K562 (cell line): Measurements from ENCODE around the gene PRRC2B. TPM values are rescaled to one million over a fixed set of nuclear protein-coding genes. Genes with fewer than 3 reads are reported as not detected.

Source experiments
- GABPB1 ChIP-seq: sonication (generic); formaldehyde crosslinking; IDR thresholded peaks from 2 replicates; pipeline ENCODE4 v1.8.0; 2022; ENCODE audit warnings: mild to moderate bottlenecking, missing genetic modification reagents
- HSF4 ChIP-seq: fragments of 250-450 bp; sonication (Bioruptor Pico); IDR thresholded peaks from 2 replicates; pipeline ENCODE4 v2.1.2; 2022; ENCODE audit warnings: mild to moderate bottlenecking, moderate library complexity, borderline replicate concordance
- KLF6 ChIP-seq: fragments of 250-450 bp; sonication (Bioruptor Pico); IDR thresholded peaks from 2 replicates; pipeline ENCODE4 v1.4.0; 2020; ENCODE audit warnings: mild to moderate bottlenecking, moderate library complexity, borderline replicate concordance
- NCOA1 ChIP-seq: fragments of 450-650 bp; IDR thresholded peaks from 2 replicates; pipeline ENCODE4 v1.6.1; 2016; ENCODE audit warnings: low read depth
- SIN3B ChIP-seq: fragments of 450-650 bp; IDR thresholded peaks from 2 replicates; pipeline ENCODE4 v1.6.1; 2017; ENCODE audit warnings: low read depth, mild to moderate bottlenecking, moderate library complexity
- ZBTB7A ChIP-seq: IDR thresholded peaks from 2 replicates; pipeline ENCODE4 v1.6.1; 2011; ENCODE audit warnings: low read depth, mild to moderate bottlenecking, low read length, moderate library complexity, borderline replicate concordance; ENCODE audit not compliant: control insufficient read depth
- ZSCAN32 ChIP-seq: fragments of 450-650 bp; formaldehyde crosslinking; IDR thresholded peaks from 2 replicates; pipeline ENCODE4 v1.4.0; 2020; ENCODE audit warnings: mild to moderate bottlenecking, moderate library complexity
- polyA plus RNA-seq, 8 experiments: library from polyadenylated mRNA; depleted of rRNA in 4 of 8; stranded (reverse) in 5 of 8; unstranded in 3 of 8; fragments of >200 nt; fragmentation: Nextera tagmentation in 2 of 8; fragmentation: Illumina TruSeq in 1 of 8; extraction: Ambion mirVana in 2 of 8; extraction: Trizol in 1 of 8; gene quantifications; 2 replicates each; pipeline versions ENCODE4 v1.2.1 to v1.2.3, GENCODE V29; 2011 to 2014; ENCODE audit warnings: inconsistent platforms in 1 of 8, missing spikeins in 1 of 8
- total RNA-seq, 7 experiments: library from RNA; depleted of rRNA in 6 of 7; stranded (reverse); fragments of >200 nt in 6 of 7; fragmentation: Illumina TruSeq in 2 of 7; extraction: Trizol in 2 of 7; gene quantifications; 2 replicates each; pipeline versions ENCODE4 v1.2.1 to v1.2.3, GENCODE V29; 2011 to 2021; ENCODE audit warnings: low replicate concordance in 1 of 7
- TF ChIP-seq, protein P1 (sequence below): sonication (generic); formaldehyde crosslinking; IDR thresholded peaks from 2 replicates; pipeline ENCODE4 v1.8.0; 2022; ENCODE audit warnings: mild to moderate bottlenecking, missing genetic modification reagents
- TF ChIP-seq, protein P2 (sequence below), 2 experiments: fragments of 450-650 bp in 1 of 2; sonication (generic) in 1 of 2; formaldehyde crosslinking in 1 of 2; IDR thresholded peaks; 2 replicates each; pipeline versions ENCODE4 v1.7.1 to v1.9.0; 2016 to 2022; ENCODE audit warnings: inconsistent platforms in 1 of 2, mild to moderate bottlenecking in 1 of 2, missing genetic modification reagents in 1 of 2
- TF ChIP-seq, protein P3 (sequence below): fragments of 250-450 bp; sonication (Bioruptor Pico); IDR thresholded peaks from 2 replicates; pipeline ENCODE4 v1.8.0; 2021; ENCODE audit warnings: moderate library complexity, mild to moderate bottlenecking, inconsistent platforms

PRRC2B gene
- total and polyA plus RNA-seq, 9 of the 15 experiments (the other 6 are each of a cell fraction or from before 2014, with no cell fraction given) = 0.34 to 125 (median 30.9) TPM

DNA sequence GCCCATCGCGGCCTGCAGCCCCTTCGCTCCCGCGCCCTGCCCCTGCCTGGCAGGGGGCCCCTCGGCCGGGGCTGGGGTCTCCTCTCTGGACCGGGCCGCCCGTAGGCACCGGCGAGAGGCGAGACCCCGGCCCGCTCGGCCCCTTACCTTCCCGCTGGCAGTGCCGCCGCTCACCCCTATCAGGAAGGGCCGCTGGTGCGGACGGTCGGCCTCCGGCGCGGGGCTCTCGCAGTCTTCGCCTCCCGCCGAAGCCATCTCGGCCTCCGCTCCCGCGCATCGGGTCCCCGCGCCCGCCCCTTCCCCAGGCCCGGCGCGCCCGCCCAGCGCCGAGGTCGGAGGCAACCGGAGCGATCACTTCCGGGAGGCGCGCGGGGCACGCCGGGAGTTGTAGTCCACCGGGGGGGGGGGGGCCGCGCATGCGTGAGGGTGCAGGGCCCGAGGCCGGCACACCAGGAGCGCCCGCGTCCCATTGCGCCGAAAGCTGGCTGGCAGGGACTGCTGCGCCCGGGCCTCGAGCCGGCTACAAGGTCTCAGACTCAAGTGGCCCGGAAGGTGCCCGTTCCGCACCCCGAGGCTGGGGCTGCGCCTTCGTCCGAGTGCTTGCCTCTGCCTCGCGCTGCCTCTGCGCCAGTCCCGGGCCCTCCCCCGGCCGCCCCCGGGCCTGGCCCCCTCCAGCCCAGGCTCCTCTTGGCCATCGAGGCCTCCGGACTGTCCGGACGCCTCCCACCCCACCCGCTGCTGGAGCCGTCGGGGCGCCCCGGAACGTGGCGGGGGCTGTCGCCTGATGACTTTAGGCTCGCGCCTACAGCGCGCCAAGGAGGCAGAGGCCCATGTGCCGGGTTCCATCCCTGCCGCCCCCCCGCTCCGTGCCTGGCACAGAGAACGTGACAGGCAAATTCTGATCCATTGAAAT is 137.3 kb downstream of the PRRC2B start, which contains the start of gene UCK1 (continued):
- TF ChIP-seq, protein P1, sequence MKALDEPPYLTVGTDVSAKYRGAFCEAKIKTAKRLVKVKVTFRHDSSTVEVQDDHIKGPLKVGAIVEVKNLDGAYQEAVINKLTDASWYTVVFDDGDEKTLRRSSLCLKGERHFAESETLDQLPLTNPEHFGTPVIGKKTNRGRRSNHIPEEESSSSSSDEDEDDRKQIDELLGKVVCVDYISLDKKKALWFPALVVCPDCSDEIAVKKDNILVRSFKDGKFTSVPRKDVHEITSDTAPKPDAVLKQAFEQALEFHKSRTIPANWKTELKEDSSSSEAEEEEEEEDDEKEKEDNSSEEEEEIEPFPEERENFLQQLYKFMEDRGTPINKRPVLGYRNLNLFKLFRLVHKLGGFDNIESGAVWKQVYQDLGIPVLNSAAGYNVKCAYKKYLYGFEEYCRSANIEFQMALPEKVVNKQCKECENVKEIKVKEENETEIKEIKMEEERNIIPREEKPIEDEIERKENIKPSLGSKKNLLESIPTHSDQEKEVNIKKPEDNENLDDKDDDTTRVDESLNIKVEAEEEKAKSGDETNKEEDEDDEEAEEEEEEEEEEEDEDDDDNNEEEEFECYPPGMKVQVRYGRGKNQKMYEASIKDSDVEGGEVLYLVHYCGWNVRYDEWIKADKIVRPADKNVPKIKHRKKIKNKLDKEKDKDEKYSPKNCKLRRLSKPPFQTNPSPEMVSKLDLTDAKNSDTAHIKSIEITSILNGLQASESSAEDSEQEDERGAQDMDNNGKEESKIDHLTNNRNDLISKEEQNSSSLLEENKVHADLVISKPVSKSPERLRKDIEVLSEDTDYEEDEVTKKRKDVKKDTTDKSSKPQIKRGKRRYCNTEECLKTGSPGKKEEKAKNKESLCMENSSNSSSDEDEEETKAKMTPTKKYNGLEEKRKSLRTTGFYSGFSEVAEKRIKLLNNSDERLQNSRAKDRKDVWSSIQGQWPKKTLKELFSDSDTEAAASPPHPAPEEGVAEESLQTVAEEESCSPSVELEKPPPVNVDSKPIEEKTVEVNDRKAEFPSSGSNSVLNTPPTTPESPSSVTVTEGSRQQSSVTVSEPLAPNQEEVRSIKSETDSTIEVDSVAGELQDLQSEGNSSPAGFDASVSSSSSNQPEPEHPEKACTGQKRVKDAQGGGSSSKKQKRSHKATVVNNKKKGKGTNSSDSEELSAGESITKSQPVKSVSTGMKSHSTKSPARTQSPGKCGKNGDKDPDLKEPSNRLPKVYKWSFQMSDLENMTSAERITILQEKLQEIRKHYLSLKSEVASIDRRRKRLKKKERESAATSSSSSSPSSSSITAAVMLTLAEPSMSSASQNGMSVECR (CRISPR knock-in tag) = no peak; the same call in 1 of the 2 replicates
- no peak for TF ChIP-seq ZSCAN32 (CRISPR knock-in tag)
- no peak for TF ChIP-seq NCOA1
- no peak for TF ChIP-seq HSF4 (CRISPR knock-in tag)
- TF ChIP-seq GABPB1 = peak; percentile 98
- peak; percentile 79 for TF ChIP-seq ZBTB7A
- peak; percentile 21; the same call in 1 of the 2 replicates for TF ChIP-seq SIN3B
- TF ChIP-seq KLF6 (CRISPR knock-in tag) = no peak
- TF ChIP-seq, protein P2, sequence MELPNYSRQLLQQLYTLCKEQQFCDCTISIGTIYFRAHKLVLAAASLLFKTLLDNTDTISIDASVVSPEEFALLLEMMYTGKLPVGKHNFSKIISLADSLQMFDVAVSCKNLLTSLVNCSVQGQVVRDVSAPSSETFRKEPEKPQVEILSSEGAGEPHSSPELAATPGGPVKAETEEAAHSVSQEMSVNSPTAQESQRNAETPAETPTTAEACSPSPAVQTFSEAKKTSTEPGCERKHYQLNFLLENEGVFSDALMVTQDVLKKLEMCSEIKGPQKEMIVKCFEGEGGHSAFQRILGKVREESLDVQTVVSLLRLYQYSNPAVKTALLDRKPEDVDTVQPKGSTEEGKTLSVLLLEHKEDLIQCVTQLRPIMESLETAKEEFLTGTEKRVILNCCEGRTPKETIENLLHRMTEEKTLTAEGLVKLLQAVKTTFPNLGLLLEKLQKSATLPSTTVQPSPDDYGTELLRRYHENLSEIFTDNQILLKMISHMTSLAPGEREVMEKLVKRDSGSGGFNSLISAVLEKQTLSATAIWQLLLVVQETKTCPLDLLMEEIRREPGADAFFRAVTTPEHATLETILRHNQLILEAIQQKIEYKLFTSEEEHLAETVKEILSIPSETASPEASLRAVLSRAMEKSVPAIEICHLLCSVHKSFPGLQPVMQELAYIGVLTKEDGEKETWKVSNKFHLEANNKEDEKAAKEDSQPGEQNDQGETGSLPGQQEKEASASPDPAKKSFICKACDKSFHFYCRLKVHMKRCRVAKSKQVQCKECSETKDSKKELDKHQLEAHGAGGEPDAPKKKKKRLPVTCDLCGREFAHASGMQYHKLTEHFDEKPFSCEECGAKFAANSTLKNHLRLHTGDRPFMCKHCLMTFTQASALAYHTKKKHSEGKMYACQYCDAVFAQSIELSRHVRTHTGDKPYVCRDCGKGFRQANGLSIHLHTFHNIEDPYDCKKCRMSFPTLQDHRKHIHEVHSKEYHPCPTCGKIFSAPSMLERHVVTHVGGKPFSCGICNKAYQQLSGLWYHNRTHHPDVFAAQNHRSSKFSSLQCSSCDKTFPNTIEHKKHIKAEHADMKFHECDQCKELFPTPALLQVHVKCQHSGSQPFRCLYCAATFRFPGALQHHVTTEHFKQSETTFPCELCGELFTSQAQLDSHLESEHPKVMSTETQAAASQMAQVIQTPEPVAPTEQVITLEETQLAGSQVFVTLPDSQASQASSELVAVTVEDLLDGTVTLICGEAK (IDR thresholded peaks at IDR 0.05) = peak; percentile 90
- TF ChIP-seq, protein P2 (CRISPR knock-in tag; IDR thresholded peaks at IDR 0.05) = no peak
- TF ChIP-seq, protein P3, sequence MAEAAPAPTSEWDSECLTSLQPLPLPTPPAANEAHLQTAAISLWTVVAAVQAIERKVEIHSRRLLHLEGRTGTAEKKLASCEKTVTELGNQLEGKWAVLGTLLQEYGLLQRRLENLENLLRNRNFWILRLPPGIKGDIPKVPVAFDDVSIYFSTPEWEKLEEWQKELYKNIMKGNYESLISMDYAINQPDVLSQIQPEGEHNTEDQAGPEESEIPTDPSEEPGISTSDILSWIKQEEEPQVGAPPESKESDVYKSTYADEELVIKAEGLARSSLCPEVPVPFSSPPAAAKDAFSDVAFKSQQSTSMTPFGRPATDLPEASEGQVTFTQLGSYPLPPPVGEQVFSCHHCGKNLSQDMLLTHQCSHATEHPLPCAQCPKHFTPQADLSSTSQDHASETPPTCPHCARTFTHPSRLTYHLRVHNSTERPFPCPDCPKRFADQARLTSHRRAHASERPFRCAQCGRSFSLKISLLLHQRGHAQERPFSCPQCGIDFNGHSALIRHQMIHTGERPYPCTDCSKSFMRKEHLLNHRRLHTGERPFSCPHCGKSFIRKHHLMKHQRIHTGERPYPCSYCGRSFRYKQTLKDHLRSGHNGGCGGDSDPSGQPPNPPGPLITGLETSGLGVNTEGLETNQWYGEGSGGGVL (CRISPR knock-in tag) = no peak
